ENCODE measurements around the gene ARID1A. TPM values are rescaled to one million over a fixed set of nuclear protein-coding genes. Genes with fewer than 3 reads are reported as not detected.

ARID1A gene
- total RNA-seq, 6 donors from 2014 or later = 61.3 to 102 (median 70.5) TPM

DNA sequence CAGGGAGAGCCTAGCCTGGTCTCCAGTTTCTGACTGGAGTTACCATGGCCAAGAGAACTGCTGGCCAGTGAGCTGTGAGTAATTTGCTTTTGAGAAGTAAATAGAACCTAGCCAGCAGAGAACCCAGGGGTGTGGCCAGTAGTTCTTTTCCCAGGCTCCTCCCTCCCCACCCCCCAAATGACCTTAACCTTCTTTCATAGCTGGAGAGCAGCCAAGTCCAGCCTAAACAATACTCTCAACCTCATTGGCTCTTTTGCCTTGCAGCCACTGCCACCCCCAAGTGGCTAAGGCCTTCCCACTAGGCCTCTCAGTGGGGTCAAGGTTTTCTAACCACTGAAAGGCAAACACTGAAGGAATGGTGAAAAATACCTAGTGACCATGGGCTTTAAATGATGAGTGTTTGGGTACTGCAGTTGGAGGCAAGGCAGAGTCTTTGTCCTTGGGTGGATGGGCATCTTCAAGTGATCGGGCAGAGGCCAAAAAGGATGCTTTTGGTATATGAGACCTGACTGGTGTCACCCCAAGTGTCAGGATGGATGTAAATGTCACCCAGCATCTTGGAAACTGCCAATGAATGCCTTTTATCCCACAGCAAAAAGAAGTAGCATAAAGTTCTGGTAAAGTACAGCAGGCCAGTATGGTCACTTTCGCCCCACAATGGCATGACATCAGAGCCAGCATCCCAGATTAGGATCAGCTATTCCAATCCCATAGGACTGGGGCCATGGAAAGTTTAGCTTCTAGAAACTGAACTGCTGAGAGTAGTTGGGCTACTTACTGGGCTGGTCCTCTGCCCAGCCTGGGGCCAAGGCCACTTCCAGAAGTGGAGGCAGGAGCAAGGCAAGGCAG, 88.4 kb downstream of the ARID1A start:
- H3K9me3 ChIP-seq = no peaks in the 10 kb centered on the region
- 90 to 93% methylated on average over 2 of the region's 2 CpGs for WGBS, 2 donors
- H3K4me1 ChIP-seq = peaks cover 50 to 62% (median 56%) of the 10 kb centered on the region in 4 donors
- peak in 1 of 2 donors; percentile 18 for TF ChIP-seq POLR2AphosphoS5 (IDR thresholded peaks at IDR 0.05)
- TF ChIP-seq EP300 (IDR thresholded peaks at IDR 0.05) = no peak
- H3K27ac ChIP-seq = peak overlapping the region; percentile 96 to 100 (median 100)
- DNase-seq (peak in 1 of 2 donors; percentile 81), ATAC-seq (ENCODE audit: low FRiP score in 2 of 2) (peak; percentile 3 to 35)
- H3K4me3 ChIP-seq = no peak overlapping the region
- H3K27me3 ChIP-seq = no peaks in the 10 kb centered on the region
- H3K36me3 ChIP-seq = peaks cover 13 to 30% (median 19%) of the 10 kb centered on the region in 4 donors

DNA sequence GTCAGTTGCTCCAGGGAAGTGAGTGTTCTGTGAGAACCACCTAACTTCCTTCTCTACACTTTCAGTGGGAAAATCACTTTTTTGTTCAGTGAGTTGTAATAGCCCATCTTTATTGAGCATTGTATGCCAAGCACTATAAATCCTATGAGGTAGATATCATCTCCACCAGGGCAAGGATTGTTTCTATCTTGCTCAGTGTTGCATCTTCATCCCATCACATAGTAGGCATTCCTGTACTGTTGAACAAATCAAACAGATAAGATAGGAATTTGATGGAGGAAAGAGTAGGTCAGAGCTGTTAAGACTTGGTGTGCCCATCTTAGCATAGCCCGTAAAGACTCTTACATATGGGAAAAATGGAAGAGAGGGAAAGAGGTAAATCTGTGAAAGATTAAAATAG, 89.1 kb downstream of the ARID1A start:
- peaks cover 52 to 67% (median 58%) of the 10 kb centered on the region in 4 donors for H3K4me1 ChIP-seq

DNA sequence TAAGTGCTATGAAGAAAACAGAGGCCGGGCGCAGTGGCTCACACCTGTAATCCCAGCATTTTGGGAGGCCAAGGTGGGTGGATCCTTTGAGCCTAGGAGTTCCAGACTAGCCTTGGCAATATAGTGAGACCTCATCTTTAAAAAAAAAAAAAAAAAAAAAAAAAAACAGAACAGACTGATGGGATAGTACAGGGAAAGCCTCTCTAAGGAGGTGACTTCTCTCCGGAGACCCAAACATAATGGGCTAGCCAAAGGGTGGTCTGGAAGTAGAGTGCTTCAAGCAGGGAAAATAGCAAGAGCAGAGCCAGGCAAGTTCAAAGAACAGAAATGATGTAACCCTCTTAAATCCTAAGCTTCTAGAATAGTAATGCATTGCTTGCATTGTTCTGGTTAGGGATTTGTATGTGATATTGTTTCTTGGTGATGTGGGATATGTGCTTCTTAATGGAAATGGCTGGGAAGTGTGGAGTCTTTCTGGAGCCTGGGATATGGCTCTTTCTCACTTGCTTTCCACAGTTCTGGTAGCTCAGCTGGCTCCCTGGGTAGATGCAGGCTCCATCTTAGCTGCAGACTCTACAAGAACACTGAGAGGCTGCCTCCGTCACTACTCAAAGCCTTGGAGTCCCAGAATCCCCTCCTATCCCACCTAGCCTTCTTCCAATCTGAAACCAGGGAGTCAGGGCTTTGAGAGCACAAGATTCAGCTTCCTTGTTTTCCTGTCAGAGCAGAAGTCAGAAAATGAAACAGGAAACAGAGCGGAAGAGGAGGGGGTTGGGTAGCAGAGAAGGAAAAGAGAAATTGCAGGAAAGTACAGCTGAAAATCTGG, 90.0 kb downstream of the ARID1A start:
- peaks cover 52 to 67% (median 58%) of the 10 kb centered on the region in 4 donors for H3K4me1 ChIP-seq
- peak overlapping the region; percentile 96 to 100 (median 100) for H3K27ac ChIP-seq
- no peak for ATAC-seq (ENCODE audit: low FRiP score in 2 of 2)
- H3K9me3 ChIP-seq = no peaks in the 10 kb centered on the region
- peak overlapping the region in 1 of 4 donors; percentile 13 for H3K4me3 ChIP-seq
- WGBS, 2 donors = 52 to 62% methylated on average over 5 of the region's 5 CpGs
- peak in 1 of 2 donors; percentile 6 for TF ChIP-seq POLR2AphosphoS5 (IDR thresholded peaks at IDR 0.05)
- TF ChIP-seq EP300 (IDR thresholded peaks at IDR 0.05) = no peak
- no peak for TF ChIP-seq POLR2A (IDR thresholded peaks at IDR 0.05)
- no peak for TF ChIP-seq CTCF (IDR thresholded peaks at IDR 0.05)
- no peaks in the 10 kb centered on the region for H3K27me3 ChIP-seq
- peaks cover 0 to 15% (median 3%) of the 10 kb centered on the region in 4 donors for H3K36me3 ChIP-seq
- DNase-seq = peak in 1 of 2 donors; percentile 34

More for the DNA sequence above, 89.1 kb downstream of the ARID1A start:
- H3K4me3 ChIP-seq = no peak overlapping the region
- H3K36me3 ChIP-seq = peaks cover 7 to 24% (median 12%) of the 10 kb centered on the region in 4 donors
- H3K27ac ChIP-seq = peak overlapping the region; percentile 96 to 100 (median 100)
- WGBS, 2 donors = 95 to 100% methylated on average over 1 of the region's 1 CpG
- no peaks in the 10 kb centered on the region for H3K27me3 ChIP-seq
- no peak for ATAC-seq (ENCODE audit: low FRiP score in 2 of 2)
- TF ChIP-seq POLR2A (IDR thresholded peaks at IDR 0.05) (no peak), CTCF (IDR thresholded peaks at IDR 0.05) (no peak), POLR2AphosphoS5 (IDR thresholded peaks at IDR 0.05) (no peak), EP300 (IDR thresholded peaks at IDR 0.05) (no peak)
- DNase-seq = no peak
- no peaks in the 10 kb centered on the region for H3K9me3 ChIP-seq

DNA sequence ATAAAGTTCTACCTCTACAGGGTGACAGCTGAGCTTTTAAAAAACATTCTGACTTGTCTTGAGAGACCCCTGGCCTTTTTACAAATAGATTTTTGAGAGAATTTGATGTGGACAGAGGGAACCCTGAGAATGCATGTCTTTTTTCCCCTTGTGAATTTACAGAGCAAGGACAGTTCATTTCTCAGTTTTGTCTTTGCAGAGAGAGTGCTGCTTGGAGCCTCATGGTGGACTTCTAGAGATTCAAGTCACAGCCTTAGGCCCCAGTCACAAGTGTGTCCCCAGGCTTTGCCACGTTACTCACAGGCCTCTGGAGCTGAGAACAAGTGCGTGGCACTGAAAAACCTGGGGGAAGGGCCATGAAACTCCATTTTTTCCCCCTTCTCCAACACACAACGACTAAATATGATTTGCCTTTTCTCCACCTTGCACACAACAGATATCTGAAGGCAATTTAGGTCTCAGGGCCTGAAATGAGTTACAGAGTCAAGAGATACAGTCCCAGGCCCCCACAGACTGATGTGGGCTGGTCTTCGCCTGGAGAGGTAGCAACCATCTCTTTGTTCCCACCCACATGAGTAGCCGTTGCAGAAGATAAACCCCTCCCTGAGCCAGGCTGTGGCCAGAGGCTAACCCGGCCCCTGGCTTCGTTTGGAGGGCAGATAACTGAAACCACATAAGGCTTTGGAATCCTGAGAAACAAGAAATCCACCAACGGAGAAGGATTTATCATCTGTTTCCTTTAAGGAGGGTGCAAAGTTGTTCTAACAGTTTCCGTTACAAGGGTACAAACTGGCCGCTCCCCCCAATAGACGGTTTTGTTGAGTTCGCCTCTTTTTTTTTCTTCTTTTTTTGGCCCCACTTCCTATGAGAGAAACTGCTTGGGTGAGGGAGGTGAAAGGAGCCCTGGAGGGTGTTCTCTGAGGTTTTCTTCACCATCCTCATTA, 90.9 kb downstream of the ARID1A start:
- H3K9me3 ChIP-seq = no peaks in the 10 kb centered on the region
- H3K36me3 ChIP-seq = peaks cover 0 to 7% (median 0%) of the 10 kb centered on the region in 4 donors
- DNase-seq (peak in 1 of 2 donors; percentile 70), ATAC-seq (ENCODE audit: low FRiP score in 2 of 2) (peak; percentile 71 to 72)
- TF ChIP-seq POLR2AphosphoS5 (IDR thresholded peaks at IDR 0.05) (peak in 1 of 2 donors; percentile 55), EP300 (IDR thresholded peaks at IDR 0.05) (no peak), CTCF (IDR thresholded peaks at IDR 0.05) (no peak), POLR2A (IDR thresholded peaks at IDR 0.05) (peak in 1 of 4 donors; percentile 37)
- H3K27me3 ChIP-seq = no peaks in the 10 kb centered on the region
- 7 to 8% methylated on average over 12 of the region's 12 CpGs for WGBS, 2 donors
- peaks cover 52 to 67% (median 58%) of the 10 kb centered on the region in 4 donors for H3K4me1 ChIP-seq
- peak overlapping the region; percentile 96 to 100 (median 100) for H3K27ac ChIP-seq
- peak overlapping the region in 3 of 4 donors; percentile 55 to 79 (median 69) for H3K4me3 ChIP-seq

Measured in upper lobe of left lung (tissue), 6 donors.